HCT116 (cell line): ENCODE measurements around the gene NDUFAF4. TPM values are rescaled to one million over a fixed set of nuclear protein-coding genes. Genes with fewer than 3 reads are reported as not detected.

Source experiments
- ATAC-seq: fragments of 200-7000 bp; cut with Tn5 transposase; 2 replicates; pipeline ENCODE4 v1.9.1; 2020; ENCODE audit warnings: mild to moderate bottlenecking, moderate library complexity
- BruUV-seq: library from RNA; stranded (reverse); fragments of 400-500 nt; replicated peaks from 2 replicates; lab custom pipeline; 2021; lab: Mats Ljungman, UMichigan
- CTCF ChIA-PET: fragments of 300-600 bp; sonication (Branson Sonifier 250); formaldehyde crosslinking; loops from one replicate; lab custom pipeline; 2021; ENCODE audit warnings: antibody characterized with exemption; lab: Charles Lee
- POLR2A ChIA-PET: fragments of 300-600, 350-600 bp; sonication (Branson Sonifier 250); formaldehyde crosslinking; loops from one replicate; lab custom pipeline; 2021; ENCODE audit warnings: antibody characterized with exemption; lab: Charles Lee
- RAD21 ChIA-PET, 2 experiments: fragments of 300-600 bp; sonication (Branson Sonifier 250); formaldehyde crosslinking; loops; one replicate each; lab custom pipeline; 2023; ENCODE audit warnings: low total read pairs in 2 of 2; ENCODE audit not compliant: uncharacterized antibody in 2 of 2, unreplicated experiment in 2 of 2, low non-redundant PET in 1 of 2; lab: Charles Lee
- DNase-seq: peaks from one replicate; pipeline ENCODE4 v3.0.0-alpha.2; 2010; ENCODE audit warnings: low read depth, low spot score
- H2AFZ ChIP-seq: fragments of 200-600 bp; shearing (Covaris generic), sonication (generic); 2 replicates; pipeline ENCODE4 v1.6.1; 2017; ENCODE audit warnings: low read depth, mixed run types, mixed read lengths, antibody characterized with exemption, low read length; ENCODE audit not compliant: poor library complexity, severe bottlenecking
- H3K27ac ChIP-seq: 2 replicates; pipeline ENCODE4 v1.5.1; 2012; ENCODE audit warnings: low read depth, low read length
- H3K27me3 ChIP-seq: fragments of 200-600 bp; sonication (generic); 2 replicates; pipeline ENCODE4 v1.6.1; 2016; ENCODE audit warnings: mixed run types, low read length, mixed read lengths; ENCODE audit not compliant: insufficient read depth
- H3K36me3 ChIP-seq, 2 experiments: fragments of 200-500 bp in 1 of 2; fragments of 200-600 bp in 1 of 2; sonication (Bioruptor generic) in 1 of 2; sonication (generic) in 1 of 2; 2 replicates each; pipeline versions ENCODE4 v1.5.1 to v1.6.1; 2014 to 2016; ENCODE audit warnings: low read length in 2 of 2, inconsistent platforms in 1 of 2, mixed read lengths in 1 of 2, mixed run types in 1 of 2; ENCODE audit not compliant: insufficient read depth in 2 of 2, control insufficient read depth in 1 of 2
- H3K4me1 ChIP-seq, 2 experiments: fragments of 200-600 bp in 1 of 2; sonication (generic) in 1 of 2; 2 replicates each; pipeline versions ENCODE4 v1.5.1 to v1.6.1; 2012 to 2017; ENCODE audit warnings: low read length in 2 of 2, inconsistent platforms in 1 of 2, mild to moderate bottlenecking in 1 of 2, mixed read lengths in 1 of 2, mixed run types in 1 of 2, moderate library complexity in 1 of 2; ENCODE audit not compliant: insufficient read depth in 2 of 2, control insufficient read depth in 1 of 2
- H3K4me2 ChIP-seq: fragments of 200-600 bp; sonication (generic); 2 replicates; pipeline ENCODE4 v1.6.1; 2017; ENCODE audit warnings: mixed run types, low read length, mixed read lengths
- H3K4me3 ChIP-seq, 2 experiments: fragments of 200-600 bp in 1 of 2; sonication (generic) in 1 of 2; replicated peaks in 1 of 2; 2 replicates each; pipeline ENCODE4 v1.5.1; 2011 to 2016; ENCODE audit warnings: low read length in 2 of 2, control low read depth in 1 of 2, low read depth in 1 of 2, mild to moderate bottlenecking in 1 of 2, mixed read lengths in 1 of 2, mixed run types in 1 of 2
- H3K79me2 ChIP-seq: fragments of 200-600 bp; sonication (generic); 2 replicates; pipeline ENCODE4 v1.6.1; 2017; ENCODE audit warnings: mild to moderate bottlenecking, mixed run types, low read length, moderate library complexity, mixed read lengths; ENCODE audit not compliant: insufficient read depth
- H3K9ac ChIP-seq: fragments of 200-600 bp; sonication (generic); 2 replicates; pipeline ENCODE4 v1.6.1; 2016; ENCODE audit warnings: low read length, mixed read lengths
- H3K9me2 ChIP-seq: fragments of 200-600 bp; sonication (generic), shearing (Covaris generic); 2 replicates; pipeline ENCODE4 v1.6.1; 2017; ENCODE audit warnings: mixed run types, mild to moderate bottlenecking, moderate library complexity; ENCODE audit not compliant: insufficient read depth
- H3K9me3 ChIP-seq, 2 experiments: fragments of 200-500 bp in 1 of 2; fragments of 200-600 bp in 1 of 2; sonication (Bioruptor generic) in 1 of 2; sonication (generic) in 1 of 2; 2 replicates each; pipeline ENCODE4 v1.6.1; 2014 to 2017; ENCODE audit warnings: low read length in 2 of 2, mixed read lengths in 2 of 2, inconsistent platforms in 1 of 2, low read depth in 1 of 2, mild to moderate bottlenecking in 1 of 2, mixed run types in 1 of 2, moderate library complexity in 1 of 2; ENCODE audit not compliant: control insufficient read depth in 1 of 2, insufficient read depth in 1 of 2
- H4K20me1 ChIP-seq: fragments of 200-600 bp; sonication (generic), shearing (Covaris generic); 2 replicates; pipeline ENCODE4 v1.6.1; 2017; ENCODE audit warnings: mixed run types, mild to moderate bottlenecking, moderate library complexity; ENCODE audit not compliant: insufficient read depth
- CBX3 ChIP-seq: IDR thresholded peaks from 2 replicates; pipeline ENCODE4 v1.6.1; 2012; ENCODE audit warnings: low read depth
- CEBPB ChIP-seq: IDR thresholded peaks from 2 replicates; pipeline ENCODE4 v1.6.1; 2012; ENCODE audit warnings: low read depth
- EGR1 ChIP-seq: IDR thresholded peaks from 2 replicates; pipeline ENCODE4 v1.6.1; 2012; ENCODE audit warnings: low read depth
- ELF1 ChIP-seq: IDR thresholded peaks from 2 replicates; pipeline ENCODE4 v1.6.1; 2012; ENCODE audit warnings: low read depth, borderline replicate concordance
- EZH2 ChIP-seq: fragments of 200-600 bp; sonication (generic); IDR thresholded peaks from 2 replicates; pipeline ENCODE4 v1.6.1; 2017; ENCODE audit warnings: antibody characterized with exemption, mixed run types
- EZH2phosphoT487 ChIP-seq: fragments of 200-600 bp; IDR thresholded peaks from 2 replicates; pipeline ENCODE4 v1.6.1; 2018; ENCODE audit warnings: antibody characterized with exemption, borderline replicate concordance
- FOSL1 ChIP-seq: IDR thresholded peaks from 2 replicates; pipeline ENCODE4 v1.6.1; 2012; ENCODE audit warnings: low read depth
- MAX ChIP-seq: IDR thresholded peaks from 2 replicates; pipeline ENCODE4 v1.6.1; 2012
- POLR2A ChIP-seq: IDR thresholded peaks from 2 replicates; pipeline ENCODE4 v1.7.0; 2011; ENCODE audit warnings: borderline replicate concordance; ENCODE audit not compliant: insufficient read depth, insufficient read length; ENCODE audit errors: extremely low read depth
- POLR2AphosphoS5 ChIP-seq: IDR thresholded peaks from 2 replicates; pipeline ENCODE4 v1.6.1; 2011; ENCODE audit warnings: mild to moderate bottlenecking, low read depth, low read length, moderate library complexity
- RAD21 ChIP-seq: IDR thresholded peaks from 2 replicates; pipeline ENCODE4 v1.6.1; 2012; ENCODE audit warnings: low read depth, mild to moderate bottlenecking
- REST ChIP-seq: IDR thresholded peaks from 2 replicates; pipeline ENCODE4 v1.6.1; 2012; ENCODE audit warnings: low read depth
- SIN3A ChIP-seq: IDR thresholded peaks from 2 replicates; pipeline ENCODE4 v1.6.1; 2012; ENCODE audit warnings: low read depth
- SP1 ChIP-seq: IDR thresholded peaks from 2 replicates; pipeline ENCODE4 v1.6.1; 2012; ENCODE audit warnings: low read depth
- SRF ChIP-seq: IDR thresholded peaks from 2 replicates; pipeline ENCODE4 v1.6.1; 2012; ENCODE audit warnings: low read depth
- TCF7L2 ChIP-seq: IDR thresholded peaks from 2 replicates; pipeline ENCODE4 v1.7.0; 2011; ENCODE audit warnings: borderline replicate concordance, inconsistent platforms; ENCODE audit not compliant: insufficient read depth, insufficient read length; ENCODE audit errors: extremely low read depth
- YY1 ChIP-seq: IDR thresholded peaks from 2 replicates; pipeline ENCODE4 v1.6.1; 2011; ENCODE audit warnings: low read length, low read depth, moderate library complexity, mild to moderate bottlenecking; ENCODE audit not compliant: insufficient replicate concordance; ENCODE audit errors: extremely low read depth
- ZNF274 ChIP-seq: fragments of 200-500 bp; sonication (Bioruptor generic); IDR thresholded peaks from 2 replicates; pipeline ENCODE4 v1.6.1; 2014; ENCODE audit warnings: mild to moderate bottlenecking, low read depth, low read length, inconsistent platforms
- intact Hi-C: fragments of 100-400 bp; cut with micrococcal nuclease; formaldehyde crosslinking; loops from 2 replicates; pipeline ENCODE4 v1.10.0; 2022
- total RNA-seq: library from RNA; stranded (reverse); gene quantifications from one replicate; pipeline ENCODE4 v1.2.1, GENCODE V29; 2021; ENCODE audit not compliant: unreplicated experiment
- TF ChIP-seq, protein P1 (sequence below), 3 experiments: fragments of 200-600 bp in 1 of 3; sonication (generic) in 1 of 3; IDR thresholded peaks in 2 of 3; conservative IDR thresholded peaks in 1 of 3; 2 replicates each; pipeline ENCODE4 v1.5.1; 2012 to 2017; ENCODE audit warnings: low read depth in 2 of 3, low read length in 2 of 3, antibody characterized with exemption in 1 of 3, borderline replicate concordance in 1 of 3, control low read depth in 1 of 3, mild to moderate bottlenecking in 1 of 3, mixed read lengths in 1 of 3, mixed run types in 1 of 3, moderate library complexity in 1 of 3; ENCODE audit not compliant: insufficient read depth in 1 of 3

NDUFAF4 gene
- total RNA-seq, 1 experiment from 2014 or later, result 62.4 TPM

DNA sequence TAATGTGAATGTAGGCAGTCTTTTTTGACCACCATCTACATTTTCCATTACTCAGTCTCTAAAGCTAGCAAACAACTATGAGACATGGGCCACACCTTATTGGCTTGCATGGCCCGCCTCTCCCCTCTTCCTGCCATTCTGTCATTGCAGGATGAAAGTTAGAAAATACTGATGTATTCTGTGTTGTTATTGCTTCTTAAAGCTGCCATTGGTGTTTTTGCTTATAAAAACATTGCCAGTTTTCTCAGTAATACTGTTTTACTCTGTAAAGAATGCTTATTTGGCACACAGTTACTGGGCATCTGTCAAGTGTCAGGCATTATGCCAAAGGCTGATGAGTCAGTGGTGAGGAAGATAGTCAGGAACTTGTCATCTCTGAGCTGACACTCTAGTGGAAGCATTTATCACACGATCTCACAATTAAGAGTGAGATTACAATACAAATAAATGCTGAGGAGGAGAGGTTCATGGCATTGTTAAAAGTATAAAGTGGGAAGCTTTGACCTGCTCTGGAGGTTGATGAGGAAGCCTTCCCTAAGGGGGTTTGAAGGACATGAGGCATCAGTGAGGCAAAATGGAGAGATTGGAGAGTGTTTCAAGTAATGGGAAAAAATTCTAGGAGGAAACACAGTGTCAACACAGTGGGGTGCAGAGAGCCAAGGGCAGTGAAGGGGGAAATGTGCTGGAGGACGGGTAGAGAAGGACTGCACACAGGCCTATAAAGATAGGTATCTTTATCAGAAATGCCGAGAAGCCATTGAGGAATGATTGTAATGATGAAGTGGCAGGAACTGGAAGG lies 41.5 kb upstream of the NDUFAF4 start:
- ChIA-PET CTCF (no interaction called here), RAD21 (no interaction called here), POLR2A (no interaction called here)
- peak overlapping the region; percentile 61 for H3K4me2 ChIP-seq
- H2AFZ ChIP-seq, result no peak overlapping the region
- H3K9ac ChIP-seq, result no peak overlapping the region
- no peak overlapping the region for H3K27ac ChIP-seq
- H4K20me1 ChIP-seq, result no peaks in the 10 kb centered on the region
- H3K4me3 ChIP-seq, result peak overlapping the region in 1 of 2 experiments; percentile 8; a peak in 1 of 4 replicates
- DNase-seq, result peak; percentile 67
- intact Hi-C loops, result no loop called here
- BruUV-seq, result no TSS peak
- no peaks in the 10 kb centered on the region for H3K36me3 ChIP-seq
- H3K27me3 ChIP-seq, result no peaks in the 10 kb centered on the region
- ATAC-seq, result peak; percentile 82
- H3K9me2 ChIP-seq, result no peaks in the 10 kb centered on the region
- H3K9me3 ChIP-seq, result no peaks in the 10 kb centered on the region
- peaks cover 11 to 22% of the 10 kb centered on the region in 2 experiments for H3K4me1 ChIP-seq
- no peaks in the 10 kb centered on the region for H3K79me2 ChIP-seq
- TF ChIP-seq TCF7L2, result no peak
- TF ChIP-seq SIN3A, result peak; percentile 45; the same call in 1 of the 2 replicates
- peak; percentile 36; the same call in 1 of the 2 replicates for TF ChIP-seq POLR2AphosphoS5
- no peak for TF ChIP-seq EZH2
- no peak for TF ChIP-seq REST
- no peak for TF ChIP-seq YY1
- no peak for TF ChIP-seq MAX
- no peak for TF ChIP-seq RAD21
- no peak for TF ChIP-seq SRF
- no peak for TF ChIP-seq ZNF274
- peak; percentile 85 for TF ChIP-seq FOSL1
- TF ChIP-seq EGR1, result no peak
- TF ChIP-seq CBX3, result peak; percentile 63; the same call in 1 of the 2 replicates
- TF ChIP-seq CEBPB, result no peak
- peak; percentile 41; the same call in 1 of the 2 replicates for TF ChIP-seq SP1
- no peak for TF ChIP-seq EZH2phosphoT487
- no peak for TF ChIP-seq ELF1
- no peak for TF ChIP-seq POLR2A
- TF ChIP-seq, protein P1, sequence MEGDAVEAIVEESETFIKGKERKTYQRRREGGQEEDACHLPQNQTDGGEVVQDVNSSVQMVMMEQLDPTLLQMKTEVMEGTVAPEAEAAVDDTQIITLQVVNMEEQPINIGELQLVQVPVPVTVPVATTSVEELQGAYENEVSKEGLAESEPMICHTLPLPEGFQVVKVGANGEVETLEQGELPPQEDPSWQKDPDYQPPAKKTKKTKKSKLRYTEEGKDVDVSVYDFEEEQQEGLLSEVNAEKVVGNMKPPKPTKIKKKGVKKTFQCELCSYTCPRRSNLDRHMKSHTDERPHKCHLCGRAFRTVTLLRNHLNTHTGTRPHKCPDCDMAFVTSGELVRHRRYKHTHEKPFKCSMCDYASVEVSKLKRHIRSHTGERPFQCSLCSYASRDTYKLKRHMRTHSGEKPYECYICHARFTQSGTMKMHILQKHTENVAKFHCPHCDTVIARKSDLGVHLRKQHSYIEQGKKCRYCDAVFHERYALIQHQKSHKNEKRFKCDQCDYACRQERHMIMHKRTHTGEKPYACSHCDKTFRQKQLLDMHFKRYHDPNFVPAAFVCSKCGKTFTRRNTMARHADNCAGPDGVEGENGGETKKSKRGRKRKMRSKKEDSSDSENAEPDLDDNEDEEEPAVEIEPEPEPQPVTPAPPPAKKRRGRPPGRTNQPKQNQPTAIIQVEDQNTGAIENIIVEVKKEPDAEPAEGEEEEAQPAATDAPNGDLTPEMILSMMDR (IDR thresholded peaks at IDR 0.05 in 2 of 3, conservative IDR thresholded peaks at IDR 0.05 in 1 of 3; ENCODE audit: borderline replicate concordance in 1 of 3, insufficient read depth in 1 of 3, low read depth in 2 of 3, low read length in 2 of 3), result no peak
